Embryonic facial prominence (tissue), 1 donor: ENCODE results near the gene EMC10.
"Not testable (repeated sequence)": the region's sequence is repeated elsewhere in the genome, so short reads cannot be mapped to it uniquely, and the experiment has no call there.

Source experiments
- DNase-seq: peaks from one replicate; pipeline ENCODE4 v3.0.0-alpha.2; 2016; ENCODE audit errors: extremely low spot score

The EMC10 gene

DNA sequence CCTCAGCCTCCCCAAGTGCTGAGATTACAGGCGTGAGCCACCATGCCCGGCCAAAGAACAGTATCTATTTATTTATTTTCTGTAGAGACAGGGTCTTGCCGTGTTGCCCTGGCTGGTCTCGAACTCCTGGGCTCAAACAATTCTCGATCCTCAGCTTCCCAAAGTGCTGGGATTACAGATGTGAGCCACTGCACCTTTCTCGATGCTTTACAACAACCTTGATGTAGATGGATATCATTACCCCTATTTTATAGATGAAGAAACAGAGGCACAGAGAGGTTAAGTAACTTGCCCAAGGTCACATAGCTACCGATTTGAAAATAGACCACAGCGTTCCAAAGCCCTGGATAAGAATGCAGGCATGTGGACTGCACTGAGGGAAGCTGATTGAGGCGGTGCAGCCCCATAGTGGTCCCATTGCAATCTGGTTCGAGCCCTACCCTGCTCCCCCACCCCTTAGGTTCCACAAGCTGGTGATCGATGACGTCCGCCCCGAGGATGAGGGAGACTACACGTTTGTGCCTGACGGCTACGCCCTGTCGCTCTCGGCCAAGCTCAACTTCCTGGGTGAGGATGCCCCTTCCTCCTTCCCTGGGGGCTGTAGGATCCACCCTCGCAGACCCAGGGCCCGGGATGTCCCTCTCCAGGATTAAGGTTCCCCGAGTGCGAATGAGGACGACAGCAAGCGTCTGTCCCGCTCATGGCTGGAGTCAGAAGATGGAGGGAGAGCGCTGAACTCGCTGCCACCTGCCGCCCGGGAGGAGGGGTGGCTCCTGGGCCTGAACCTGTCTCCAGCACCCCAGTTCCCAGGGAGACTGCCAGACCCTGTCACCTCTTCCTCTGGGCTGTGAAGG is 25.7 kb upstream of the EMC10 start:
- DNase-seq: no peak

DNA sequence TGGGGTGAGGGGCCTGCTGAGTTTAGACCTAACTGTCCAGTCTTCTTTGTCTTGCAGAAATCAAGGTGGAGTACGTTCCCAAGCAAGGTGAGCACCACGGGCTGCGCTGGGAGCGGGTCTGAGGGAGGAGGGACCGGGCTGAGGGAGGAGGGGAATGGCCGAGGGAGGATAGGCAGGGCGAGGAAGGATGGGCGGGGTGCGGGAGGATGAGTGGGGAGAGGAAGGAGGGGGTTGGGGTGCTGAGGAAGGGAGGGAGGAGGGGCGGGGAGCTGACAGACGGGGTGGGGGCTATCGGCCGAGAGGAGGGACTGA is 25.1 kb upstream of the EMC10 start:
- DNase-seq: no peak

DNA sequence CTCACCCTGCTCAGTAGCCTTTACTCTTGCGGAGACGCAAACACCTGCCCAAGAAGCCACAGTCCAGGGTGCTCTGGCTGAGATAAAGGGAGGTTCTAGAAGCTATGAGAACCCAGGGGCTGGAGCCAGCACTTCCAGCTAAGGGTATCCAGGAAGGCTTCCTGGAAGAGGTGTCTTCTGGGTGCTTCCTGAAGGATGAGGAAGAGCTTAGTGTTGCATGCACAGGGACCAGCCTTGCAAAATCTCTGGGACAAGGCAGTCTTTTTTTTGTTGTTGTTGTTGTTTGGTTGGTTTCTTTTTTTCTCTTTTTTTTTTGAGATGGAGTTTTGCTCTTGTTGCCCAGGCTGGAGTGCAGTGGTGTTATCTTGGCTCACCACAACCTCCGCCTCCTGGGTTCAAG is 23.1 kb upstream of the EMC10 start:
- DNase-seq: no peak

DNA sequence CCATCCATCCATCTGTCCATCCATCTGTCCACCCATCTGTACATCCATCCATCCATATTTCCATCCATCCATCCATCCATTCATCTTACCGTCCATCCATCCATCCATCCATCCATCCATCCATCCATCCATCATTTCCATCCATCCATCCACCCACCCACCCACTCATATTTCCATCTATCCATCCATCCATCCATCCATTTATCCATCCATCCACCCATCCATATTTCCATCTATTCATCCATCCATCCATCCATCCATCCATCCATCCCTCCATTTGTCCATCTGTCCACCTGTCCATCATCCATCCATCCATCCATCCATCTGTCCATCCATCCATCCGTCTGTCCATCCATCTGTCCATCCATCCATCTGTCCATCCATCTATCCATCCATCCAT is 20.3 kb upstream of the EMC10 start:
- DNase-seq: no peak

DNA sequence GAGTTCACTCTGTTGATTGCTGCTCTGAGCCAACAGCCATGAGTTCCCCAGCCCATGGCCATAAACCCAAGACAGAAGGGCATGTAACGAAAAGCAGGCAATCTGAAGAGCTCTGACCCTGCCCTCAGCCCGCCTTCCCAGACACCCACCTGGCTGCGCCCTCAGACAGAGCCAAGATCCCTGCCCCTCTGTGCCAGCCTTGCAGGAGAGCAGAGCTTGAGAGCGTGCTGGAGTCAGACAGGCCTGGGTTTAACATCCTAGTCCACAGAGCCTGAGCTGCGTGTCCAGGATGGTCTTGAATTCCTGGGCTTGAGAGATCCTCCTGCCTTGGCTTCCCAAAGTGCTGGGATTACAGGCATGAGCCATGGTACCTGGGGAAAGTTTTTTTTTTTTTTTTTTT is 19.0 kb upstream of the EMC10 start:
- DNase-seq: no peak

DNA sequence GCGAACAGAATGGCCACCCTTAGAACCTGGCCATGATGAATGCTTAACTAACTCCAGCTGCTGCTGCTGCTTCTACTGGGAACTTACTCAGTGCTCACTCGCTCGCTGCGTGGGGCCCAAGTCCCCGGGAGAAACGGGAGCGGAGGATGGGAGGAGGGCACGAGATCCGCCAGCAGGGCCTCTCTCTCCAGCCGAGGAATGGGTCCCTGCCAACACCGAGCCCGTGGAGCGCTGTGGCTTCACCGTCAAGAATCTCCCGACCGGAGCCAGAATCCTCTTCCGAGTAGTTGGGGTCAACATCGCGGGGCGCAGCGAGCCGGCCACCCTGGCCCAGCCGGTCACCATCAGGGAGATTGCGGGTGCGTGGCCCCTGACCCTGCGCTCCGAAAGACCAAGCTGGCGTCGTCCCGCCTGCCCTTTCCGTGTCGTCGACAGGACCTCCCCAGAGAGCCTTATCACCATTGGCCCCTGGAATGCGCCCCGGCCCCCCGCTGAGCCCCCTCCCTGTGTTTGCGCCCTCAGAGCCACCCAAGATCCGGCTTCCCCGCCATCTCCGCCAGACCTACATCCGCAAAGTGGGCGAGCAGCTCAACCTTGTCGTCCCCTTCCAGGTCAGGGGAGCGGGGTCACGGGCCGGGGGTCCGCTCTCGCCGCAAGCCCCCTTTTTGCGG is 17.8 kb upstream of the EMC10 start:
- no peak for DNase-seq

DNA sequence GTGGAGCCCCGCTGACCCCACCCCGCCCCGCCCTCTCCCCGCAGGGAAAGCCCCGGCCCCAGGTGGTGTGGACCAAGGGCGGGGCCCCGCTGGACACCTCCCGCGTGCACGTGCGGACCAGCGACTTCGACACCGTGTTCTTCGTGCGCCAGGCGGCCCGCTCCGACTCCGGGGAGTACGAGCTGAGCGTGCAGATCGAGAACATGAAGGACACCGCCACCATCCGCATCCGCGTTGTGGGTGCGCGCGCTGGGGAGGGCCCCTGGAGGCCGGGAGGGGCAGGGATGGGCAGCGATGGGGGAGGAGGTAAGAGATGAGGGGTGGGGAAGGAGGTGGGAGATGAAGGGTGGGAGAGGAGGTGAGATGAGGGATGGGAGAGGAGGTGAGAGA is 17.2 kb upstream of the EMC10 start:
- DNase-seq: no peak

DNA sequence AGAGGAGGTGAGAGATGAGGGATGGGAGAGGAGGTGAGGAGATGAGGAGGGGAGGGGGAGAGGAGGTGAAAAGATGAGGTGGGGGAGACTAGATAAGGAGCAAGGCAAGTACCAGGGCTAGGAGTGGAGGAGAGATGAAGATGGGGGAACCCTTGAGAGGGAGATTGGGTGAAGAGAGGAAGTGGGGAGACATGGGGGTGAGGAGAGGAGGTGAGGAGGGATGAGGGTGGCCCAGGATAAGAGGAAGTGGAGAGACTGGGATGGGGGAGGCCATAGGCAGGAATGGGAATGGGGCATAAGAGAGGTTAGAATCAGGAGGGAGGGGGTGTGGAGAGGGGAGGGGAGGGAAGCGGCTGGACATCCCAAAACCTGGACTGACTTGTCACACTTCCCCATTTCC is 16.7 kb upstream of the EMC10 start:
- no peak for DNase-seq

DNA sequence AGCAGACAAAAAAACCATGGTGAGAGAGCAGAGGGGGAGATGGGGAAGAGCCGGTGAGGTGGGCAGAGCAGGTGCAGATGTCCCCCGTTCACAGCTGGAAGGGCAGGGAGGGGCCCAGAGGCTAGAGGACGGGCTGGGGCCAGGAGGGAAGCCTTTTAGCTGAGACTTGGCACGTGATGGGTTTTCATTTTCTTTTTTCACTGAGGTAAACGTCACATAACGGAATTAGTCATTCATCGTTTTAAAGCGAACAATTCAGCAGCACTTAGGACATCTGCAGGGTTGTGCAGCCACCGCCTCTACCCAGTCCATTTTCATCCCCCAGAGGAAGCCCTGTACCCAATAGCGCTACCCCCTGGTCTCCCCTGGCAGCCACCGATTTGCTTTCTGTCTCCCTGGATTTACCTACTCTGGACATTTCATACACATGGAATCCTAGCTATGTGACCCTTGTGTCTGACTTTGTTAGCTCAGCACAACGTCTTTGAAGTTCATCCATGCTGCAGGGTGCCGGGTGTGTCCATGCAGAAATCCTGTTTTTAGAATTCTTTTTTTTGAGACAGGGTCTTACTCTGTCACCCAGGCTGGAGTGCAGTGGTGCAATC is 16.0 kb upstream of the EMC10 start:
- no peak for DNase-seq

DNA sequence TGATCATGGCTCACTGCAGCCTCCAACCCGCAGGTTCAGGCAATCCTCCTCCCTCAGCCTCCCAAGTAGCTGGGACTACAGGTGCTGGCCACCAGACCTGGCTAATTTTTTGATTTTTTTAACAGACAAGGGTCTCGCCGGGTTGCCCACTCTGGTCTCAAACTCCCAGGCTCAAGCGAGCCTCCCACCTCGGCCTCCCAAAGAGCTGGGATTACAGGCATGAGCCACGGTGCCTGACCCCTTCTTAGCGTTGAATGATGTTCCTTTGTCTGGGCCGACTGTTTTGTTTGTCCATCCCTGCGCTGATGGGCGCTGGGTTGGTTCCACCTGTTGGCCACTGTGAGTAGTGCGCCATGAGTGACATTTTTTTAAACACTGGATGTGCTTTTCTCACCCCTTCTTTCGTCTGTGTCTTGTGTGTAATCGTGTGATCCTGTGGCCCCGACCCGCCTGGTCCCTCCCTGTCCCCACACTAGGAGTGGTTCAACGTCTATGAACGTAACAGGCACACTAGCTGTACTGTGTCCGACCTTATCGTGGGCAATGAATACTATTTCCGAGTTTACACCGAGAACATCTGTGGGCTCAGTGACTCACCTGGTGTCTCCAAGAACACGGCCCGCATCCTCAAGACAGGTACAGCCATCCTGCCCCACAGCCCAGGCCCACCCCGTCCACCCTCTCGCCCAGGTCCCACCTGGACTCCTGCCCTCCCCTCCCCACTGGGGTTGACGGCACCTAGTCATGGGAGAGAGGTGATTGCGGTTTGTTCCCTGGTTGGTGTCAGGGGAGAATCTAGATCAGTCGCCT is 15.0 kb upstream of the EMC10 start:
- no peak for DNase-seq

DNA sequence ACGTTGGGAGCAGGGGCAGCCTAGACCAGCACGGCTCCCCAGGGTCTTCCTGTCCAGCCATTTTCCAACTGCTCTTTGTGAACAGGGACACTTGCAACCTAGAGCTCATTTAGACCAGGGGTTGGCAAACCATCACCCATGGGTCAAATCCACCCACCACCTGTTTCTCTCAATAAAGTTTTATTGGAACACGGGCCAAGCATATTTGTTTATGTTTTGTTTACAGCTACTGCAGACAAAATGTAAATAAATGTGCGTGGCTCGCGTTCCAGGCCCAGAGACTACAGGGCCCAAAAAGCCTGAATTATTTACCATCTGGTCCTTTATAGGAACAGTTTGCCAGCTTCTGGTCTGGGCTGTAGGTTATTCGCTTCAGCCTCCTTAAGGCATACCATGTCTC is 13.3 kb upstream of the EMC10 start:
- DNase-seq: no peak

DNA sequence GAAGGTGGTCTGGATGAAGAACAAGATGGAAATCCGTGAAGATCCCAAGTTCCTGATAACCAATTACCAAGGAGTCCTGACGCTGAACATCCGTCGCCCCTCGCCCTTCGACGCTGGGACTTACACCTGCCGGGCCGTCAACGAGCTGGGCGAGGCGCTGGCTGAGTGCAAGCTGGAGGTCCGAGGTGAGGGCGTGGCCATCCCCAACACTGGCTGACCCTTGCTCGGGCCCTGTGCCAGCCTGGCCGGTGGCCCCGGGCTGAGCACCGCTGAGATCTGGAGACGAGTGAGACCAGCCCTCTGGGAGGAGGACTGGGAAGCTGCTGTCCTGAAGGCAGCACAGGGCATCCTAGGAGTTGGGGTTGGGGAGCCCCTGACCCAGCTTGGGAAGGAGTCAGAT is 12.0 kb upstream of the EMC10 start:
- DNase-seq: no peak

DNA sequence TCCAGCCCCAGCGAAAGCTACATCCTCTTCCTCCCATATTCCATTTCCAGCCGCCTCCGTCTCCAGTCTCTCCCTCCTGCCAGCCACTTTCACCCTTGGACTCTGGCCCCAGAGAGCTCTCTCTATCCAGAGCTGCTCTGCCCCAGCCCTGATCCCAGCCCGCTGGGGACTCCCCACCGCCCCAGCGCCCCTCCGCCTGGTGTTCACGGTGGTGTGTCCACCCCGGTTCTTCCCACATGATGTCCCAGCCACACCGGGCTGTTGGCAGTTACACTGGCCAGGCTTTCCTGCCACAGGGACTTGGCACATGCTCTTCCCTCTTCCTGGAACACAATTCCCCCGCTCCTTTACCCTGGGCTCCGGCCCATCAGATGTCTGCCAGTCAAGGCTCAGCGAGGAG is 11.3 kb upstream of the EMC10 start:
- DNase-seq: no peak

DNA sequence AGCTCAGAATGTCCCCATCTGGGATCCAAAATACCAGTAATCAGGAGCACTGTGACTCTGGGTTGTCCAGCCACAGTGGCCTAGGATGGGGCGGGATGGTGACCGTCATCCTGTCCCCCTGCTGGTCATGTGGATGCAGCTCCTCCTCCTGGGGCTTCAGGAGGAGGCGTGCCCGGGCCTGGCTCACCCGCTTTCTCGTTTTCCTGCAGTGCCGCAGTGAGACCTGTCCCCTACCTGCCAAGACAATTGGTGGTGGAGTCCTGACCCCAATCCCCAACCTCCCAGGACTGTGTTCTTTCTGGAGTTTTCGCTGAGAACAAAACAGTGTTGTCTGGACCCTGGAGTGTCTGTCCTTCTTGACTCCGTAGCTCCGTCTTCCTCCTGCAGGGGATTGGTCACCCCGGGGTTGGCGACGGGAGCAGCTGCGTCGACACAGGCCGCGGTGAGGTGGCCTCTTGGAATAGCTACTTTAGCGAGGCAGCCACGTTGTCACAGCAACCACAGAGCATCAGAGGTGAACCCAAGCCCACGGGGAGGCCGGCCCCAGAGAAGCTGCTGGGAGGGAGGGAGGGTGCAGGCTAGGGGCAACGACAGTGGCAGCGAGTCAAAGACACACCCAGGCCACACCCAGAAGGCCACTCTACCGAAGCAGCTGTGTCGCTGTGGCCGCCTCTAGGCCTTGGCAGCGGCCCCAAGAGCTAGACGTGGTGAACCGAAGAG is 10.2 kb upstream of the EMC10 start:
- DNase-seq: no peak

DNA sequence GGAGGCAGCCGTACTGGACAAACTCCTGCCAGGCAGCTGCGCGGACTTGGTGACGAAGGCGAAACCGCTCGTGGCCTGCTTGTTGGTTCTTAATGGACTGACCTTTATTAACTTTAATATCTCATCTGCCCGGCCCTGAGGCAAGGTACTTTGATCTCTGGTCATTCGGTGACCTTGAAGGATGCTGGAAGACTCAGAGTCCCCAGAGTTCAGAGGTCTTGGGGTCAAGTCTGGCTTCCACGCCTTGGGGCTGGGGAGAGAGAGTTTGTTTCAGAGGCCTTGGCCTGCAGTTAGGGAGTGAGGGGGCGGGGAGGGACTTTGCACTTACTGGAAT is 9.6 kb upstream of the EMC10 start:
- no peak for DNase-seq

DNA sequence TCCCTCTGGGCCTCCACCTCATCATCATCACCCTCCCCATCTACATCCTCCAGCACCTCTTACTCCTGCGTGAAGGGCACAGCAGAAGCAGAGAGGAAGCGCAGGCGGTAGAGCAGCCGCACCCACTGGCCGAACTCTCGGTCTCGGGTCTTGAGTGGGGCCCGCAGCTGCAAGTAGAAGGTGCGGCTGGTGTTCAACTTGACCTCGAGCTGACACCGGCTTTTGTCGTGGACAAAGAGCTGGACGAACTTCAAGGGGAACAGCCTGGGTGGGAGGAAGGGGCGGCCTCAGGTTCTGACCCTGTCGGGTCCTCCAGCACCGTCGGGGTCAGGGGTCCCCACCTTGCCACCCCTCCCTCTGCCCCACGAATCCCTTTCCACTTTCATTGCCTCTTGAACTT is 8.7 kb upstream of the EMC10 start:
- no peak for DNase-seq

DNA sequence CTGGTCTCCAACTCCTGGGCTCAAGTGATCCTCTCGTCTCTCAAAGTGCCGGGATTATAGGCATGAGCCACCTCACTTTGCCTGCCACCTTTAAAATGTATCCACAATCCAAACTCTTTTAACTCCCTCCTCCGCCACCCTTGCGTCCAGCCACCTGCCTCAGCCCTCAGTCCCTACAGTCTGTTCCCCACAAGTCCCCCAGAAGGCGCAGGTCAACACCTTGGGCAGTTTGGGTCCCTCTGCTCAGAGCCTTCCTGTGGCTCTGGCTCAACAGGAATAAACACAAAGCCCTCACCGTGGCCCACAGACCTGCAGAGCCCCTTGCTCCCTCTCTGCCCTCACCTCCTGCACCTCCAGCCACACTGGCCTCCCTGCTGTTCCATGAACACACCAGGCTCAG is 7.5 kb upstream of the EMC10 start:
- DNase-seq: no peak

DNA sequence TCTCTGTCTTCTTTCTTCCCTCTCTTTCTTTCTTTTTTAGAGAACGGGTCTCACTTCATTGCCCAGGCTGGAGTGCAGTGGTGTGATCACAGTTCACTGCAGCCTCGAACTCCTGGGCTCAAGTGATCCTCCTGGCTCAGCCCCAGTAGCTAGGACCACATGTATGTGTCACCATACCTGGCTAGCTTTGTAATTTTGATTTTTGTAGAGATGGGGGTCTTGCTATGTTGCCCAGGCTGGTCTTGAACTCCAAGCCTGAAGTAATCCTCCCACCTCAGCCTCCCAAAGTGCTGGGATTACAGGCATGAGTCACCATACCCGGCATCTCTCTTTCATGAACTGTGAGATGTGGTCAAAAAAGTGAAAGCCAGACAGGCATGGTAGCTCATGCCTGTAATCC is 3.0 kb upstream of the EMC10 start:
- DNase-seq: not testable (repeated sequence)

DNA sequence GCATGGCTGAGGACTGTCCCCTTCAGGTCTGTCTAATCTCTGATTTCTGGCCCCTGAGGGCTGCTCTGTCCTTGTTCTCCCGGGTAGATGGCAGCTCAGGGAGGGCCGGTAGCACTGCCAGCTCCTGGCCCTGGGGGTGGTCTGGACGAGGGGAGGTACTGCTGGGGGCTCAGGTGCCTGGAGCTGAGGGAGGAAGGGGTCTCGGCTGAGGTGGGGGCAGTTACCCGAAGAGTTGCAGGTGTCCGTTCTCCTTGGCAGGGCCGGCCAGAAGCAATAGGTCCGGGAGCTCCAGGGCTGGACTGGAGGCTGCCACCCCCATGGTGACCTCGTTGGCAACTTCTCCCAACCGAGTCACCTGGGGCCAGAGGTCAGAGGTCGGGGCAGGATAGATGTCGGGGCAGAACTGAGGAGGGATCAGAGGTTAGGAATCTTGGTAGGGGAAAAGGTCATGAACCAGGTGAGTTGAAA is 1.2 kb upstream of the EMC10 start:
- DNase-seq: no peak

DNA sequence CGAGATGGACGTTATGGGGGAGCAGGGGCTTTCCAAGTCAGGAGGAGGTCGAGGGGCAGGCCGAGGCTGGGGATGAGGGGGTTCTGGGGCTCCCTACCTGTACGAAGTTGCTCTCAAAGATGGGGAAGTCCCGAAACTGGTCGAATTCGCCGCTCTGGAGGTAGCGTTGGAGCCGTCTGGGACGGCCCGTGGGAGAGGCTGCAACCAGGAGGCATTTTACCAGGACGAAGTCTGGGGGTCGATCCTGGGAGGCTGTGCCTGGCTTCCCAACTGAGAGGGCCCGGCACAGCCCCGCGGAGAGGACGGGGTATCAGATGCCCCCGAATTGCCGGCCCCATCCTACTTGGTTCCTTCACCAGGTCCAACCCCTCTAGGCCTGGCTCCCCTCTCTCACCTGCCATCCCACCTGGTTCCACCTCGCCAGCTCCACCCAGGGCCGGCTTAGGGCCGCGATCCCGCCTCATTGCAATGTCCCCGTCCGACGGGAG is 527 bp upstream of the EMC10 start:
- no peak for DNase-seq

DNA sequence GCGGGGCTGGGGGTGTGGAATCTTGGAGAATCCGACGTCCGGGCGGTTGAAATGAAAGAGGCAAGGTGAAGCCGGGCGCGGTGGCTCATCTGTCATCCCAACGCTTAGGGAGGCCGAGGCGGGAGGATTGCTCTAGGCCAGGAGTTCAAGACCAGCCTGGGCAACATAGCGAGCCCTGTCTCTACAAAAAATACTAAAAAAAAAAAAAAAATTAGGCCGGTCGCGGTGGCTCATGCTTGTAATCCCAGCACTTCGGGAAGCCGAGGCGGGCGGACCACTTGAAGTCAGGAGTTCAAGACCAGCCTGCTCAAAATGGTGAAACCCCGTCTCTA is 566 bp downstream of the EMC10 start:
- DNase-seq: no peak
